ENCODE data around the gene SLC7A14. TPM values are rescaled to one million over a fixed set of nuclear protein-coding genes. Genes with fewer than 3 reads are reported as not detected.

Gene SLC7A14
- total and polyA plus RNA-seq, 10 of the 15 experiments (the other 5 are each of a cell fraction or from before 2014, with no cell fraction given) = not detected

- intact Hi-C loops (cut with micrococcal nuclease; ENCODE audit: unreplicated experiment) (no loop called here), in situ Hi-C loops (cut with MboI) (loop anchor here (5.0 kb wide), 1 partner anchor 264 kb away; no protein-coding TSS in a partner anchor)
- 74% methylated on average over 8 of the region's 8 CpGs for WGBS (ENCODE audit: insufficient coverage, insufficient replicate concordance, low lambda C conversion rate, missing lambda C conversion rate)
- peaks cover 11 to 19% of the 10 kb centered on the region in 2 experiments; a peak in 3 of 4 replicates for H3K27me3 ChIP-seq (replicated peaks in 1 of 2; ENCODE audit: control insufficient read depth in 2 of 2, insufficient read depth in 2 of 2, low read length in 1 of 2)
- H3K4me1 ChIP-seq (ENCODE audit: control insufficient read depth, insufficient read depth, low read length) = peaks cover 3% of the 10 kb centered on the region; the same call in 1 of the 2 replicates
- no TSS peak for BruUV-seq (replicated peaks)
- CTCF ChIA-PET = interaction anchor here (0.6 to 1.9 kb wide), 3 partner anchors 9 to 110 kb away, joined by 3 to 5 read pairs (median 3); no protein-coding TSS in a partner anchor
- H3K4me3 ChIP-seq = no peak overlapping the region
- no peaks in the 10 kb centered on the region for H3K79me2 ChIP-seq (ENCODE audit: control insufficient read depth, insufficient read depth, low read length)
- no peak overlapping the region for H3K27ac ChIP-seq (ENCODE audit: control insufficient read depth, insufficient read depth)
- POLR2A ChIA-PET = no interaction called here
- no peaks in the 10 kb centered on the region for H3K9me3 ChIP-seq (replicated peaks; ENCODE audit: control insufficient read depth, insufficient read depth, low read length)
- ATAC-seq = no peak
- no peaks in the 10 kb centered on the region; the same call in 1 of the 2 replicates for H4K20me1 ChIP-seq (ENCODE audit: control insufficient read depth, insufficient read depth)
- DNase-seq (ENCODE audit: low read depth, low spot score) = no peak
- RAD21 ChIA-PET (ENCODE audit: unreplicated experiment) = no interaction called here
- H3K36me3 ChIP-seq (ENCODE audit: control insufficient read depth in 2 of 2, insufficient read depth in 2 of 2, low read length in 1 of 2) = no peaks in the 10 kb centered on the region
- no peak overlapping the region for H3K9ac ChIP-seq (ENCODE audit: control insufficient read depth, insufficient read depth, low read length)
- no peak overlapping the region for H3K4me2 ChIP-seq (ENCODE audit: control insufficient read depth, insufficient read depth)
- TF ChIP-seq CEBPZ (IDR thresholded peaks at IDR 0.05; ENCODE audit: low read depth, low read length) (no peak), MEF2A (IDR thresholded peaks at IDR 0.05; ENCODE audit: insufficient read depth, low read depth, low read length) (no peak), CHD4 (IDR thresholded peaks at IDR 0.05) (no peak), SPI1 (IDR thresholded peaks at IDR 0.05; ENCODE audit: borderline replicate concordance, insufficient read depth, low read depth, low read length) (no peak), HDAC2 (IDR thresholded peaks at IDR 0.05) (no peak), IRF4 (IDR thresholded peaks at IDR 0.05; ENCODE audit: low read depth, low read length) (no peak)
- no peak overlapping the region for H2AFZ ChIP-seq (ENCODE audit: control insufficient read depth, low read depth, low read length)
- SMC1A ChIA-PET (ENCODE audit: uncharacterized antibody, unreplicated experiment) = interaction anchor here (1.1 kb wide), 1 partner anchor 205 kb away, joined by 3 read pairs; no protein-coding TSS in a partner anchor
- no peak for FAIRE-seq
These were observed 162.8 kb downstream of the SLC7A14 start for GRCh38 chr3:170423001-170423615.
